GM12874 (cell line): Measurements from ENCODE around the gene FHIT.

Source experiments
- TF ChIP-seq, protein P1 (sequence below): IDR thresholded peaks from 2 replicates; pipeline ENCODE4 v1.5.1; 2011; ENCODE audit warnings: low read depth, mild to moderate bottlenecking, control low read depth, low read length, moderate library complexity; ENCODE audit not compliant: insufficient read depth

The FHIT gene

DNA sequence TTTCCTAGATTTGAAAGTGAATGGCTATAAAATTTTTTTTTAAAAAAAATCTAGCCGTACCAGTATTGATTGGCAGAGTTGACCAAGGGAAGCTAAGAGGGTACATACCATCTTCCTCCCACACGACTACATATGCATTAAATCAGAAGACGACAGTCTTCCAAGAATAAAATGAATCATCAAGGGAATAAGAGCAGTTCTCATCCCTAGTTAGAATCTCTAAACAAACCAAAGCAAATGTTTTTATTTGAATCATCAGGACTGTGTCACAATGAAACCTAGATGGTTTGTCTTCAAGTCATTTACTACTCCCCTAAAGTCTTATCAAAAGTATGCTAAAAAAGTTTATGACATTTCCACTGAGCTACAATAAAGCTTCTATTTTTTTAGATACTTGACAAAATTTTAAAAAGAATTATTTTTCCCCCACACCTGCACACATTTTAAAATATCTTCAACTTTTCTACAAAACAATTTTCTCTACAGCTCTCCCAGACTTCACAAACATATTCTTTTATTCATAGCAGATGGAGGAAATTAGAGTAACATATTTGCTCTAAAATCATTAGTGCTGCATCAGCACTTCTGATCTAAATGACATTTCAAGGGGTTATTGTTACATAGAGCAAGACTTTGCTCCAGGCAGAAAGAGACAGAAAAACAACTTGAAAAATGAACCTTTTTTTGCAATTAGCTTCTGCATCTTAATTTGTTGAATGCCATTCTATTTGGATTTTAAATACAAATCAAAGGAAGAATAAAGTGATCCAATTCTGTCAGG lies 547.1 kb downstream of the FHIT start:
- TF ChIP-seq, protein P1, sequence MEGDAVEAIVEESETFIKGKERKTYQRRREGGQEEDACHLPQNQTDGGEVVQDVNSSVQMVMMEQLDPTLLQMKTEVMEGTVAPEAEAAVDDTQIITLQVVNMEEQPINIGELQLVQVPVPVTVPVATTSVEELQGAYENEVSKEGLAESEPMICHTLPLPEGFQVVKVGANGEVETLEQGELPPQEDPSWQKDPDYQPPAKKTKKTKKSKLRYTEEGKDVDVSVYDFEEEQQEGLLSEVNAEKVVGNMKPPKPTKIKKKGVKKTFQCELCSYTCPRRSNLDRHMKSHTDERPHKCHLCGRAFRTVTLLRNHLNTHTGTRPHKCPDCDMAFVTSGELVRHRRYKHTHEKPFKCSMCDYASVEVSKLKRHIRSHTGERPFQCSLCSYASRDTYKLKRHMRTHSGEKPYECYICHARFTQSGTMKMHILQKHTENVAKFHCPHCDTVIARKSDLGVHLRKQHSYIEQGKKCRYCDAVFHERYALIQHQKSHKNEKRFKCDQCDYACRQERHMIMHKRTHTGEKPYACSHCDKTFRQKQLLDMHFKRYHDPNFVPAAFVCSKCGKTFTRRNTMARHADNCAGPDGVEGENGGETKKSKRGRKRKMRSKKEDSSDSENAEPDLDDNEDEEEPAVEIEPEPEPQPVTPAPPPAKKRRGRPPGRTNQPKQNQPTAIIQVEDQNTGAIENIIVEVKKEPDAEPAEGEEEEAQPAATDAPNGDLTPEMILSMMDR, result no peak

DNA sequence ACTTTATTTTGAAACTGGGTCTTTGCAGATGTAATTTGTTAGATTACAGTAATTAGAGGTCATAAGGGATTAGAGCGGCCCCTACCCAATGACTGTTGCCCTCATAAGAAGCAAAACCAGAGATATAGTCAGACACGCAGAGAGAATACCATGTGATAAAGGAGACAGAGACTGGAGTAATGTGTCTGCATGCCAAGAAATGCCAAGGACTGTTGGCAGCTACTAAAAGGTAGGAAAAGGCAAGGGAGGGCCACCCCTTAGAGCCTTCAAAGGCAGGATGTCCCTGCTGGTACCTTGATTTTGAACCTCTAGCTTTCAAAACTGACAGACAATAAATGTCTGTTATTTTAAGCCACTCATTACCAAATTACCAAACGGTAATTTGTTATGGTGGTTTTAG lies 548.2 kb downstream of the FHIT start:
- TF ChIP-seq, protein P1, result no peak

DNA sequence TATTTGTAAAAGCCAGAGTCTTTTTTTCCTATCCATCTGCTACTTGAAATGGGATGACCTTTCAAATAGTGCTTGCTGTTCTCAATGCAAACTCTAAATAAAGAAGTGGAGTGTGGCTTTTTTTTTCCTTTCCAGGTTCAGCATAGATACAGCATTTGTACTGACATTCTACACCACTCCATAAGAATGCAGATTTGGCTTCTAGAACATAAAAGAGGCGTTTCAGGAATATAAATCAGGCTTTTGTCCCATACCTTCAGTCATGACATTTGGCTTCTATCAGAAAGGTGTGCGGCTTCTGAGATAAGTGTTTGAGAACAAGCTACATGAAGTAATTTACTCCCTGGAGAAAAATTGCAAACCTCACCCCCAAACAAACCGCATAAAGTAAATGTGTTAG lies 553.1 kb downstream of the FHIT start:
- TF ChIP-seq, protein P1, result no peak

DNA sequence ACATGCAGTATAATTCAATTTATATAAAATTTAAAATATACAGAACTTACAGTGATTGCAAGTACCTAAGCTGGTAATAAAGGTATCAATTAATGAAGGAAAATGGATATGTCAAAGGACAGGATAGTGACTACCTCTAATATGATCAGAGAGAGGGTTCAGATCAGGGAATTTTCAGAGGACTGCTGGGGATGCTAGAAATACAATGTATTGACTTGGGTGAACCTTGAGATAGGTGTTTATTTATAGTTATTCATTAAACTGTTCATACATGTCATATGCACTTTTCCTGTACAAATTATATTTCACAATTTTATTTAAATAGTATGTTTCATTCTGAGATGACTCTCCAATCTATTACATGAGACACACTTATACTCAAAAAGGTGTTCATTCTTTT lies 554.1 kb downstream of the FHIT start:
- TF ChIP-seq, protein P1, result no peak

DNA sequence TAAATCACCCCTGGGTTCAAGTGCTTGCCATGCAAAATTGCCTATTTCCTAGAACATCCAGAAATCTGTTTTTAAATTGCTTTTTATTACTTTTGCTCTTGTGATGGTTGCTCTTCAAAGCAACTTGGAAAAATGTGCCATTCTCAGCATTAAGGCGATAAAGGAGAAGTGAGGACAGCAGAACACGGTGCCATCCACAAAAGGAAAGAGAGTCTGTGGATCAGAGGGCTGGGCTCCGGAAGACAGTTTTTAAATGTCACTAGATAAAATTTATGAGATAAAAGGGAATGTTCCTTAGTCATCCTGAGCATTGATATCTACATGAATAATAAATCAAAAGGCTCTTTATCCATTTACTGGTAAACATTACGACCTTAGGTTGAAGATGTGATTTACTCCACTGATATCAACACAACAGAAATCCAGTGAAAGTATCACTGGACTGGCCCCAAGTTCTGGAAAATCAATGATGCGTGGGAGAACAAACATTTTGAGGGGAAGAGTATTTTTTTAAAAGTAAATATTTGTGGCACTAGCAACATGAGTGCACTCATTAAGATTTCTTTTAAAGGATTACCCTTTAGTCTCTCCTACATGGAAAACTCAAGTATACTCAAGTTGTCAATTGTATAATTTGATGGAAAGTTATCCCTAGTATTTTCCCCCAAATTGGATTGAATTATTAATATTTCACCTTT lies 554.7 kb downstream of the FHIT start:
- TF ChIP-seq, protein P1, result no peak

DNA sequence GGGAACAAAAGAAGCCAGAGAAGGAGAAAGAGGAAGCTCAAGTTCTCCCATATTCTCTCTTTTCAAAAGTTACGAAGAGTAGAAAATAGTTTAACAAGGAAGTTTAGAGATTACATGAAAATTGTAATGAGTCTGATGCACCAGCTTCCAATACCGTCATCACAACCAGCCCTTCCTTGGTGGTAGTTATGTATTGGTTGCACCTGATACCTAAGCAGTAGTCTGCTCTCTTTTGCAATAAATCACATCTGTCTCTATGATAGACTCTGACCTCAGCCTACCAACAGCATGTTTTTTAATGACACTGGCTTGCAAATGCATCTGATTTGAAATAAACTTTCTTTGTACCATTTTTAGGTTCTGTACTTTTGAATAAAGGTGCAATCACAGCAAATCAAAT lies 575.8 kb downstream of the FHIT start:
- TF ChIP-seq, protein P1, result no peak

DNA sequence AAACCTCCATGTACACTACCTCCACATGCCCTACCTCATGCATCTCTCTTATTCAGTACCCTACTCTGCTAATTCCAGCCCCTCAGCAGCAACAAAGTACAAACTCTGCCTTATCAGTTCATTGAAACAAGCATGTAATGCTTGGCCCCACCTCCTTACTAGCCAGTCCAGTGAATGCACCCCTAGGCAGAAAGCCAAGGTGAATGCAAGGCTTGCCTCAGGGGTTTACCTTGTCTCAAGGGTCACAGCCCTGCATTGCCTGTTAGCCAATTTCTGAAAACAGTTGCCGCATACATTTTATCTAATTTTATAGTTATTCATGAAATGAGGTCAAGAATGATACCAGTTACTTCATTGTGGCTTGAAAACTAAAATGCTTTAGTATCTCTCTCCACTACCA lies 576.4 kb downstream of the FHIT start:
- TF ChIP-seq, protein P1, result no peak
